HT-29 (cell line): ENCODE data around the gene SBF2. TPM values are rescaled to one million over a fixed set of nuclear protein-coding genes. Genes with fewer than 3 reads are reported as not detected.
"Not testable (repeated sequence)": the region's sequence is repeated elsewhere in the genome, so short reads cannot be mapped to it uniquely, and the experiment has no call there.

Experiments
- DNase-seq: peaks from one replicate; pipeline ENCODE4 v3.0.0-alpha.2; 2015; ENCODE audit warnings: low spot score
- total RNA-seq: library from RNA; depleted of rRNA; stranded (reverse); fragments of >200 nt; shearing (Covaris generic); gene quantifications from 2 replicates; pipeline ENCODE4 v1.2.3, GENCODE V29; 2014

The SBF2 gene
- total RNA-seq, 1 experiment from 2014 or later: 24.4 TPM

DNA sequence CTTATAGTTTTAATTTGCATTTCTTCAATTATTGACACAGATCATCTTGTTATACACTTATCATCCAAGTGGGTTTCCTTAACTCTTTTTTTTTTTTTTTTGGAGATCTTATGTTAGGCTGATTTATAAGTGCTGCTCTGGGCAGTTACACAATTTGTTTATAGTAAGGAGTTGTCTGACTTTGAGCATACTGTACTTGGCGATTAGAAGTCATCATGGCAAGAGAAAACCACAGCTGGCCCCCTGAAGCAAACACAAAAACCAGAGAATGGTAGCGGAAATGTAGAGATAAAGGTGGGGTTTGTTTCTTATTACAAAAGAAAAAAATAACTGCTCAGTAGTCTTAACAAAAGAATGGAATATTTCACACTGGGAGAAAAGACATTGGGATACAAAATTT lies 337.5 kb downstream of the SBF2 start:
- DNase-seq: no peak

GRCh38 chr11:9955391-9955790 lies 338.6 kb downstream of the SBF2 start:
- no peak for DNase-seq

GRCh38 chr11:9953994-9954626 lies 339.9 kb downstream of the SBF2 start:
- no peak for DNase-seq

GRCh38 chr11:9952511-9953196 lies 341.4 kb downstream of the SBF2 start:
- no peak for DNase-seq

DNA sequence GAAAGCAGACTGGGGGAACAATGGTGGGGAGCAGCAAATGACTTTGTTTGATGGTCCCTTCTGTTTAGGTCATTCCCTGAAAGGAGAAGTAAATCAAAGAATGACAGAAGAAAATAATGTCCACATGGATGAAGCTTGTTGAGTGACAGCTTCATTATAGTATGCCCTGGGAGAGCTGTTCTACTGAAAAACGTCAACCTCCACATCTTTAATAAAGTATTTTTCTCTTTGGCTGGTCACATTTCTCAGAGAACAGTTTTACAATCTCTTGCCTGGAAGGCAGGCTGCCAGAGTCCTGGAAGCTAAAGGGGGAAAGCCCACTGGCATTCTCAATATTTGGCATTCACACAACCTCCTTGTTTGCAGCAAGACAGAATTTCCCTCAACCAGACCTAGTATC lies 342.2 kb downstream of the SBF2 start:
- no peak for DNase-seq

- no peak for DNase-seq
Observed at GRCh38 chr11:9950462-9950861, 343.6 kb downstream of the SBF2 start.

DNA sequence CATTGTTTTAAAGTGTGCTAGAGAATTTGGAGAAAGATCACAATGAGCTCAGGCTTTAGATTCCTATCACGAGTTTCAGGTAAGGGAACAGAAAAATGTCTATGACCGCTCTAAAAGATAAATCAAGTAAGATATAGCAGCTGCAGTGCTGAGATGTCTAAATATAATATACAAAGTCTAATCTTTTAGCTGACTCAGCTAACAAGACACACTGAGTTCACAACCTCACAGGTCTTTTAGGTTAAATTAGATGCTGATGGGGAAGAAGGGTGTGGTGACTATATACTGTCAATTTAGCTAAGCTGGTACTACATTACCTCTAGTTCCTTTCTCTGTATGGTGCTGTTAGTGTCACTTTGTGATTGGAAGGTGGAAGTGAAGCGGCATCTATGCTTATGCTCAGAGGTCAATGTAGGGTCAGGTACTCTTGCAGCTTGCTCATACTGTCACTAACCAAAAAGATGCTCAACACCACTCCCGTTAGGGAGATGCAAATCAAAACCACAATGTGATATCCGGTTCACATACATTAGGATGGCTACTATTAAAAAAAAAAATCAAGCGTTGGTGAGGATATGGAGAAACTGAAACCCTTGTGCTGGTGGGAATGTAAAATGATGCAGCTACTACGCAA lies 346.7 kb downstream of the SBF2 start:
- no peak for DNase-seq

DNA sequence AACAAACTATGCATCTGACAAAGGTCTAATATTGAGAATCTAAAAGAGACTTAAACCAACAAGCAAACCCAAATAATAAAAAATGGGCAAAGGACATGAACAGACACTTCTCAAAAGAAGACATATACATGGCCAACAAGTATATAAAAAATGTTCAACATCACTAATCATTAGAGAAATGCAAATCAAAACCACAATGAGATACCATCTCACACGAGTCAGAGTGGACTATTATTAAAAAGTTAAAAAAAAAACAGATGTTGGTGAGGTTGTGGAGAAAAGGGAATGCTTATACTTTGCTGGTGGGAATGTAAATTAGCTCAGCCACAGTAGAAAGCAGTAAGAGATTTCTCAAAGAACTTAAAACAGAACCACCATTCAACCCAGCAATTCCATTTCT lies 348.3 kb downstream of the SBF2 start:
- DNase-seq: not testable (repeated sequence)

DNA sequence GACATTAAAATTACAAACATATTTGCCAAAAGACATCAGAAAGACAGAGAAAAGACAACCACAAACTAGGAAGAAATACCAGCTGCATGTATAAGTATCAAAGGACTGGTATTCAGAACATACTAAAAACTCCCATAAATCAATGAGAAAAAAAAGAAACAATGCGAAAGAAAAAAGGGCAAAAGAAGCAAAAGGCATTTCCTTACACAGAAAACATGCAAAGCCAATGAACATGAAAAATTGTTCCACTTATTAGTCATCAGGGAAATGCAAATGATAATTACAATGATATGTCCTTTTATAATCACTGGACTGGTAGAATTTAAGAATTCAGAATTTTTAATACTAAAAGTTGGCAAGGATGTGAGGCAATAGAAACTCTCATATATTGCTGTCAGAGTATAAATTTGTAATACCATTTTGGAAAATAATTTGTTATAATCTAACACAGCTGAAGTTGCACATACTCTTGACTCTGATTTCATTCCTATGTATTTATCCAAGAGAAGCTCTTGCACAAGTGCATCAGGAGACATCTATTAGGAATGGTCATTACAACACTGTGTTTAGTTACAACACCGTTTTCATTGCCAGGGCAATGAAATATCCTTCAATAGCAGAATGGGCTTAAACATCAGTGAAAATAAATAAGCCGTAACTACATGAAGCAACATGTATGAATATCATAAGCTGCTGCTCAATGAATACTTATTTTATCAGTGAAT lies 350.5 kb downstream of the SBF2 start:
- DNase-seq: no peak

GRCh38 chr11:9941991-9942390 lies 352.0 kb downstream of the SBF2 start:
- no peak for DNase-seq

DNA sequence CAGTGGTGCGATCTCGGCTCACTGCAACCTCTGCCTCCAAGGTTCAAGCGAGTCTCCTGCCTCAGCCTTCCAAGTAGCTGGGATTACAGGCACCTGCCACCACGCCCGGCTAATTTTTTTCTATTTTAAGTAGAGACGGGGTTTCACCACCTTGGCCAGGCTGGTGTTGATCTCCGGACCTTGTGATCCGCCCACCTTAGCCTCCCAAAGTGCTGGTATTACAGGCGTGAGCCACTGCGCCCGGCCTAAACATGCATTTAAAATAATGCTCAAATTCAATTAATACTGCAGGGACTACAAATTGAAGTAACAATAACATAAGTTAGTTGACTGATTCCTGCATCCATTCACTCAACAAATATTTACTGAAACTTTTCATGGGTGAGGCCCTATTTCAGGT lies 354.9 kb downstream of the SBF2 start:
- not testable (repeated sequence) for DNase-seq

DNA sequence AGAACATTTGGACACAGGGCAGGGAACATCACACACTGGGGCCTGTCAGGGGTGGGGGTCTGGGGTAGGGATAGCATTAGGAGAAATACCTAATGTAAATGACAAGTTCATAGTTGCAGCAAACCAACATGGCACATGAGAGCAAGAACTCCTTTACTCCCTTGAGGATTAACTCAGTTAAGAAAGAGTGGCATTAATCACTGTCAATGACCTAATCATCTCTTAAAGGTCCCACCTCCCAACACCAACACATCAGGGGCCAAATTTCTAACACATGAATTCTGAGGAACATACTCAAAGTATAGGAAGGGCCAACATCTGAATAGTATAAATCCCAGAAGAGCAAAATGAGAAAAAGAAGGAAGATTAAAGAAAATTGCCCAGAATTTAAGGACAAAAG lies 357.3 kb downstream of the SBF2 start:
- no peak for DNase-seq

DNA sequence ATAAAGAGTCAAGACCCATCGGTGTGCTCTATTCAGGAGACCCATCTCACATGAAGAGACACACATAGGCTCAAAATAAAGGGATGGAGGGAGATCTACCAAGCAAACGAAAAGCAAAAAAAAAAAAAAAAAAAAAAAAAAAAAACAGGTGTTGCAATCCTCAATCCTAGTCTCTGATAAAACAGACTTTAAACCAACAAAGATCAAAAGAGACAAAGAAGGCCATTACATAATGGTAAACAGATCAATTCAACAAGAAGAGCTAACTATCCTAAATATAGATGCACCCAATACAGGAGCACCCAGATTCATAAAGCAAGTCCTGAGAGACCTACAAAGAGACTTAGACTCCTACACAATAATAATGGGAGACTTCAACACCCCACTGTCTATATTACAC lies 361.2 kb downstream of the SBF2 start:
- not testable (repeated sequence) for DNase-seq

DNA sequence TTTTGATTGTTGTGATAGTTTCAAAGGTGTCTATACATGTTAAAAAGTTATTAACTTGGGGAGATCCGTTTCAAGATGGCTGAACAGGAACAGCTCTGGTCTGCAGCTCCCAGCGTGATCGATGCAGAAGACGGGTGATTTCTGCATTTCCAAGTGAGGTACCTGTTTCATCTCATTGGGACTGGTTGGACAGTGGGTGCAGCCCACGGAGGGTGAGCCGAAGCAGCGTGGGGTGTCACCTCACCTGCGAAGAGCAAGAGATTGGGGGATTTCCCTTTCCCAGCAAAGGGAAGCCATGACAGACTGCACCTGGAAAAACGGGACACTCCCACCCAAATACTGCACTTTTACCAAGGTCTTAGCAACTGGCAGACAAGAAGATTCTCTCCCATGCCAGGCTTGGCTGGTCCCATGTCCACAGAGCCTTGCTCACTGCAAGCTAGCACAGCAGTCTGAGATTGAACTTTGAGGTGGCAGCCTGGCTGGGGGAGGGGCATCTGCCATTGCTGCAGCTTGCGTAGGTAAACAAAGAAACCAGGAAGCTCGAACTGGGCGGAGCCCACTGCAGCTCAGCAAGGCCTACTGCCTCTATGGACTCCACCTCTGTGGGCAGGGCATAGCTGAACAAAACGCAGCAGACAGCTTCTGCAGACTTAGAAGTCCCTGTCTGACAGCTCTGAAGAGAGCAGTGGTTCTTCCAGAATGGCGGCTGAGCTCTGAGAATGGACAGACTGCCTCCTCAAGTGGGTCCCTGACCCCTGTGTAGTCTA lies 363.3 kb downstream of the SBF2 start:
- not testable (repeated sequence) for DNase-seq

DNA sequence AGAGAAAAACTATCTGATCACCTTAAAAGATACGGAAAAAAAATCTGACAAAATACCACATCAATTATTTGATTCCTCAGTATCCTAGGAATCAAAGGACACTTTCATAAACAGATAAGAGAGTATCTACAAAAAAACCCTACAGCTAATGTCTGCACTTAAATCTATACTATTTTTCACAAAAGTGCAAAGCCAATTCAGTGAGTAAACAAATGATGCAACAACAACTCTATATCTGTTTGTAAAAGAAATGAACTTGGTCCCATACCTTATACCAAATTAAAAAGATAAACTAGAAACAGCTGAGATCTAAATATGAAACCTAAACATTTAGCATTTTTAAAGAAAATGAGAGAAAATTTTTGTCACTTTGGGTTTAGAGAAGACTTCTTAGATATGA lies 366.3 kb downstream of the SBF2 start:
- no peak for DNase-seq

GRCh38 chr11:9923280-9923679 lies 370.7 kb downstream of the SBF2 start:
- no peak for DNase-seq

- no peak for DNase-seq
Observed at GRCh38 chr11:9922806-9923205, 371.2 kb downstream of the SBF2 start.

- no peak for DNase-seq
Observed at GRCh38 chr11:9916480-9916879, 377.5 kb downstream of the SBF2 start.

DNA sequence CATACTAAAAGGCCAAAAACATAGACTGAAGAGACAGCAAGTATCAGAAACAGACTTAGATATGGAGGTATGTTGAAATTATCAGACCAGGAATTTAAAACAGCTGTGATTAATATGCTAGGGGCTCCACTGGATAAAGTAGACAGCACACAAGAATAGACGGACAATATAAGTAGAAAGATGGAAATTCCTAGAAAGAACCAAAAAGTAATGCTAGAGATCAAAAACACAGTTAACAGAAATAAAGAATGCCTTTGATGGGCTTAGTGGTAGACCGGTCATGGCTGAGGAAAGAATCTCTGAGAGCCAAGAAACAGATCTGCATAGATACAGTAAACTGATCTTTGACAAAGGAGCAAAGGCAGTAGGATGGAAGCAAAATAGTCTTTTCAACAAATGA lies 380.0 kb downstream of the SBF2 start:
- no peak for DNase-seq

- DNase-seq: peak; percentile 52
Observed at GRCh38 chr11:9905960-9906791, 387.8 kb downstream of the SBF2 start.

DNA sequence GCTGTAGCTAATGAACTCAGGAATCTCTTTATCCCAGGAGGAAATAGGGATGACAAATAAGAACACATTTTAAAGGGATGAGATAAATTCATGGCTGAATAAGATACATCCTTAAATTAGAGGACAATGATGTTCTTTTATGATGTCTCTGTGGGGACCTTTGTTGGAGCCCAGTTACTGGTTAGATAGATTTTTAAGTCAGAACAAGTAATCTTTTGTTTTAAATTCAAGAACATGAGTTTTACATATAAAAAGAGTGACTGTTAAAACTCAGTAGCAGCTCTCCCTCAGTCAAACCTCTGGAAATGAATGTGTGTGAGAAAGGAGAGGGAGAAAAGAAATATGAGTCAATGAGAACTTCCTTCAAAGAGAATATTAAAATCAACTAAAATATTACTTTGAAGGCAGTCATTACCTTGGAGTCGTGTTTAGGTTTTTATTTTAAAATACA lies 388.5 kb downstream of the SBF2 start:
- no peak for DNase-seq
